T-helper 2 cell (primary cell): ENCODE measurements around the gene RIC8B.
A peak's percentile ranks its signal among the peaks of the same experiment; 100 is the strongest.

Source experiments
- DNase-seq, 5 experiments: peaks; one replicate each; pipeline versions ENCODE4 v3.0.0 to v3.0.0-alpha.2; 2012 to 2022

The RIC8B gene

DNA sequence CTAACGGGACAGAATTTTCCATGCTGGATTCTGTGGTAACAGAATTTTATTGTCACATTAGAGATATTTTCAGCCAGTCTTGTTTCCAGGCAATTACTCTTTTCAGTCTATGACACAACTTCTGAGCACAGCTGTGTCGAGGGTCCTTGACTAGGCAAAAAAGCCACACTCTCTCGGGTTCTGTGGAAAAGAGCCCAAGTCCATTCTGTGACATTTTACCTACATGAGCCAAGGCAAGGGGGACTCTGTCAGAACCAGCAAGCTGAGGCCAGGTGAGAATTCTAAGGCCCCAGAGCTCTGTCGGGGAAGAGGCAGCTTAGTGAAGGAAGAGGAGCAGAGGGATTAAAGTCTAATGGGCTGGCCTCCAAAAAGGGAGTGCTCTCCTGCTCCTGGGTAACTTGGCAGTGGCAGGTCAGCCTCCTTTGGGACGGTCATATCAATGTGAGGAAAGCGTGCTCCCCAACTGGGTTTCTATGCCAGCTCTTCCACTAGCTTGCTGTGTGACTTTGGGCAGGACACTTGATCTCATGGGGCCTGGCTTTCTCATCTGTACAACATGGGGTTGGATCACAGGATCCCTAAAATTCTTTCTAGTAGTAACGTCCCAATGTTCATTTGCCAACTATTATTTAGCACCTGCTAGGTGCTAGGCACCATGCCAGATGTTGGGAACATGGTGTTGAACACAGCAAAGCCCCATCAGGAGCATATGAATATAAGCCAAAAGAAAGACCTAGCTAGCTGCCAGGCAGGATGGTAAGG is 16.0 kb upstream of the RIC8B start:
- DNase-seq, result no peak

DNA sequence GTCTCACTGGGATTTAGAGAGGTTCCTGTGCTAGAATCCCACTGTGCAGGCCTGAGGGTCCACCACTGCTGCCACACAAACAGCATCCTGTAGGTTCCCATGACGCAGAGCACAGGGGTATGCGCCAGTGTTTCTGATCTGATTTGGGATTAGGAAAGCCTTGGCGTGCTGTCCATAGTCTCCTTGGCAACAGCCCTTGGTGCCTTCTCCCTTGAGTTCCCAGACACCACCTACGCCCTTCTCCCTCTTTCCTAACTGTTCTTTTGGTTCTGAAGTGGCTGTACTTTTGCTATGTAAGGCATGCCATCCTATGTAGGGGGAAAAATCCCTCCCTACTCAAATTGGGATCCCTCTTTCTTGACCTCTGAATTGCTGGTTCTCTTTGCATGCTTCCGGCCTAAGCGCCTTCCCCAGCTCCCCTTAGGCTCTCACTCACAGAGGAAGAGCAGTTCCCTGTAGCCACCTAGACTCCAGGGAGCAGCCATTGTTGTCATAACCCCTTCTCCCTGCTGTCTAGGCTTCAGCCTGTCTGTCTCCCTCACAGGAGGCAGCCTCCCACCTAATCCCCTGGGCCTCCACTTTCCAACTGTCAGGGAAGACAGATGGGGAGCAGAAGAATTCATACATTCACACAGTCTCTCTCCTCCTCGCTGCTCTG is 14.8 kb upstream of the RIC8B start:
- DNase-seq, result no peak

- DNase-seq, result peak in 1 of 5 experiments; percentile 46
Observed at GRCh38 chr12:106760184-106760531, 14.3 kb upstream of the RIC8B start.

DNA sequence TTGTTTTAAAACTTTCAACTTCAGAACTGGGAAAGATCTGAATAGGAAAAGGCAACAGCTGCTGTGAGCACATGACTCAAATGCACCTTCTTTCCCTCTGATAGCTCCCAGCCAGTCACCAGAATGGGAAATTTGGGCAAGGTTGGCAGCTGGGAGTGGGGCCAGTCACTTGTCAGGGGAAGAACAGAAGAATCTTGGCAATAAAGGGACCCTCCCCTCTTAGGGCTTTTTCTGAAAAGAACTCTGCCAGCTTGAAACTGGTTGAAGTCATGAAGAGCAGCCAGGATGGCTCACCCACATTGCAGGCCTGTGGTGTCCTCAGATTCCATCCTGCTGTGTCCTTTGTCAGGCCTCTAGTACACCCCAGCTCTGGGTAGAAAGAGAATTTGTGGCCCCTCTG is 10.3 kb upstream of the RIC8B start:
- DNase-seq, result no peak

- no peak for DNase-seq
Observed at GRCh38 chr12:106764738-106765137, 9.7 kb upstream of the RIC8B start.

GRCh38 chr12:106766393-106766826 is 8.1 kb upstream of the RIC8B start:
- DNase-seq, result no peak

DNA sequence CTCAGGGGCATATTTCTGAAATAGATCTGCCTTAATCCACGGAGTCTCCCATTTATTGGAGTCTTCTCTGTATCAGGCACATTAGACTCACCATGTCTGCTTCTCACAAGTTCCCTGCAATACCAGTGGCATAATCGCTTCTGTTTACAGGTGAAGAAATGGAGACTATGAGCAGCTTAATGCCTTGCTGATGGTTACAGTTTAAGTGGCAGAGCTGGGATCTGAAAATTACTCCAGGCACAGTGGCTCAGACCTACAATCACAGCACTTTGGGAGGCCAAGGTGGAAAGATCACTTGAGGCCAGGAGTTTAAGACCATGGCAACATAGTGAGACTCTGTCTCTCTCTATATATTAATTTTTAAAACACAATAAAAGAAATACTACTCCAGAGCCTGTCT is 7.3 kb upstream of the RIC8B start:
- DNase-seq, result no peak

- DNase-seq, result no peak
Observed at GRCh38 chr12:106767954-106768822, 6.3 kb upstream of the RIC8B start.

- no peak for DNase-seq
Observed at GRCh38 chr12:106769078-106769477, 5.4 kb upstream of the RIC8B start.

GRCh38 chr12:106769546-106769945 is 4.9 kb upstream of the RIC8B start:
- DNase-seq, result no peak

DNA sequence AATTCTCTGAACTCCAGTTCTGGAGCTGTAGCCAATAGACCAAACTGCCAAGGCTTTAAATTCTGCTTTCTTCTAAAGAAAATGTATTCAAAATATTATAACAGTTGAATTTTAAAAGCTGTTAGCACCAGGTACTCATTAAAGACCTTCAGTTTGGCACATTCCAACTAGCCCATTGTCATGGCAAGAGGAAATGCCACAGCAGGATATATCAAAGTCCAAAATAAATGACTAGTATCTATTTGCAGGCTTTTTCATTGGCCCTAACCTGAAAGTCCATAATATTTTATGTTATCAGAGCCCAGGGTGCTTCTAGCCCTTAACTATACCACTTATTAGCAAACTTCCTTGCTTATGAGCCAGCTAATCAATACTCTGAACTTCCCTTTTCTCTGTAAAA is 3.1 kb upstream of the RIC8B start:
- DNase-seq, result no peak

GRCh38 chr12:106773286-106774004 is 1.0 kb upstream of the RIC8B start:
- peak in 1 of 5 experiments; percentile 3 for DNase-seq

DNA sequence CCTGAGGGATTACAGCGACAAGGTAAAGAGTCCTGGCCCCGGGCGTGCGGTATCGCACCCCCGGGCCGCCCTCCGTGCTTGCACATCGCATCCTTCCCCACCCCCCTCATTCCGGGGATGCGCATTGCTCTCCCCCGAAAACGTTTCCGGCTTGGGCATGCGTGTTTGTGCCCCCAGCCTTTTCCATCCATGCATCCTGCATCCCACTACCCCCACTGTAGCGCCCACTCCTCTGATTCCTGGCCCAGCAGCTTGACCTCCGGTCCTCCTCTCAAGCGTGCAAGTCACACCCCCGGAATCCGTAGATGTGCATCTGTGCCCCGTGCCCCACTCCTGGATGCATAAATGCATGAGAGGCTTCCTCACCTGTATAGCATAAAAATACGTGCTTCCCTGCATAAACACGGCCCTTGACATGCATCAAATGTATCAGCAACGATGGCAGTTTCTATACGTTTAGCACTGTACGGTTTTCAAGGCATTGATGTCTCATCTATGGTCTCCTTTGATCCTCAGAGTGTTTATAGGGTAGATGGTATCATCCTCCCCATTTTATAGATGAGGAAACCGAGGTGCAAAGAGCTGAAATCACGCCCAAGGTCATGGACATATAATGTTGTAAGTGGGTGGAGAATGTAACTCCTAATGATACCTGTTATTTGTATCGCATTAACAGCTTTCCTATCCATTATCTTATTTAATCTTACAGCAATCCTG is 484 bp downstream of the RIC8B start:
- peak in 1 of 5 experiments; percentile 29 for DNase-seq

GRCh38 chr12:106776897-106777296 is 2.4 kb downstream of the RIC8B start:
- no peak for DNase-seq

DNA sequence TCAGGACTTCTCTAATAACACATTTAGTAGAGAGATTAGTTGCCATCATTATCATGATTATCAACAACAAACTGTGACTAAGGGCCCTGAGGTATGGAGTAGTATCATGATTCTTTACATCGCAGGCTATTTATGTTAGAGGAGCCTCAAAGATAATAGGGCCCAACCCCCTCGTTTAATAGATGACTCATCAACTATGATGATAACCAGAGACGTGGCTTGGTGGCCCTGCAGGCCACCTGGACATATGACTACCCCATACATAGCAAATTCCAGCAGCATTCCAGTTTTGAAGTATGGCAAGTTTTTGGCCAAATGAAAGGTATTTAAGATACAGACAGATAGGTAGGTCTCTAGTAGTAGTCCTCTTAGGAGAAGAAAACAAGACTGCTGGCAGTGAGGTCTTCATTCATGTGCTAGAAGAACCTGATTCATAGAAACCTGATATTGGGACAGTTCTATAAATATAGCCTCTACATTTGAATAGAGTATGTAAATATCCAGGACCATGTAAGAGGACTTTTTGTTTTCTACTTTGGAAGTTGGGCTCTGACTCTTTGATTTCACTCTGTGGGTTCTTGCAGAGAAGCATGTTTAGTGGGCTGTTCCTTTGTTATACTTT is 5.6 kb downstream of the RIC8B start:
- no peak for DNase-seq

- DNase-seq, result no peak
Observed at GRCh38 chr12:106782619-106783018, 8.1 kb downstream of the RIC8B start.

DNA sequence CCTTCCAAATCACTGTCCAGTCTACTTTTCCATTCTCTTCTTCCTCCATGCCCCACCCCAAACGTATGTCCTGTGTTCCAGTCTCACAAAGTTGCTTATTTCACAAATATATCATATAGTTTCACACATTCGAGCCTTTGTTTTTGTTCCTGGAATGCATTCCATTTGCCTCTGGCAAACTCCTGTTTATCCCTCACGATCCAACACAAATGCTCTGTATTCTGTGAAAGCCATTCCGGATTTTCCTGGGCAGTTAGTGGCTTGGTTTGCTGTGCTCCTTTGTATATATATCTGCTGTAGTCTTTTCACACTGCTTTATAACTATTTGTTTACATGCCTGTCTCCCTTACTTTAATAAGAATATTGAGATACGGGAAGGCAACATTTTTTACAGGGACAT is 9.0 kb downstream of the RIC8B start:
- DNase-seq, result no peak

DNA sequence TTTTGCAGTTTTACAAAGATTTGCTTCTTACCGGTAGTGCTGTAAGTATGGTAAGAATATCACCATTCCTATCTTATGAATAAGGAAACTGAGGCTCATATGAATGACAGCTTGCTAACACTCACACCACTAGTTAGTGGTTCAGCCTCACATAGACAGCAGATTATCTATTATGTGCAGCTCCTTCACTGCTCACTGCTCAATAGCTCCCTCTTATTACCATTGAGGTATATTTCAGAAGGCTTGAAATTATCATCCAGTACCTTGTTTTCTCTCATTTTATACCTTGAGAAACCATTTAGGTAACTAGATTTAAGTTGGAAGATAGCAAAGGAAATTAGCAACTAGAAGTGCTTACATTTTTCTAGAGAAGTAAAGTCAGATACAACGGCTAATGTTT is 15.5 kb downstream of the RIC8B start:
- DNase-seq, result no peak

DNA sequence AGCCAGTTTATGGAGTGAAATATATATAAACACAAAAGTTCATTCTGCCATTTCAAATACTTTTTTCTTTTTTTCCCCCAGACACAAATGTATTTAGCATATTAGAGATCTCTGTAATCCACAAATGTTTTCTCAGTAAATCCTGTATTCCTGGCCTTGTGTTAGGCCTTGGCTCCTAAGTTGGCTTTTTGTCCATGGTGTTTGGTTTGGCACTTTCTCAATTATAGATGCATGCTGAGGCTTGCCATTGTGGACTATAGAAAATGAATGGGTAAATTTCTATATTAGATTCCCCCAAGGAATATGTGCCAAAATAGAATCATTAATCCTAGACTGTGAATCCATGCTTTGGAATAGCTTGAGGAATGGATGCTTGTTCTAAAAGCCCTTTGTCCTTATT is 17.0 kb downstream of the RIC8B start:
- no peak for DNase-seq

GRCh38 chr12:106794369-106794768 is 19.9 kb downstream of the RIC8B start:
- no peak for DNase-seq

DNA sequence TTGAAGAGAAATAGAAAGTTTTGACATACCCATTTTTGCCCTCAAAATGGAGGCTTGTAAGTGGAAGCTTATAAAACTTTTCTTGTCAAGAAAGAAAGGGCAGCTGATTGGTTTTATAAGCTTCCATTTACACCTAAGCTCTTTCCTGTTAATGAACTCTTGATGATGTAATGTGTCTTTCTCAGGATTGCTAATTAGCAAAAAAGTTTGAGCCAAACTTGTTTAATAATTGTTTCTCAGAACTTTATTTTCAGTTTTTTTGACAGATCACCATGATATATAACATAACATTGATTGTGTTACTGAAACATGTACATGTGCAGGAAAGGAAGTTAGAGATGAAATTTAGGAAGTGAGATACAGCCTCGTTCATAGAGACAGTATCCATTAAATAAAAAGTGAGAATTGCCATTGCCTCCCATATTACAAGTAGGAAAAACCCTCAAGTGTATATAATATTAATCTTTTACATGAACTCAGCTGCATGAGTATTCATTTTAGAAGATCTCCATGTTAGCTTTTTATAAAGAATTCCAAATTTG is 26.8 kb downstream of the RIC8B start:
- DNase-seq, result no peak
